Measurements from ENCODE around the gene AFAP1L2.
"Not testable (repeated sequence)": the region's sequence is repeated elsewhere in the genome, so short reads cannot be mapped to it uniquely, and the experiment has no call there.

The AFAP1L2 gene

DNA sequence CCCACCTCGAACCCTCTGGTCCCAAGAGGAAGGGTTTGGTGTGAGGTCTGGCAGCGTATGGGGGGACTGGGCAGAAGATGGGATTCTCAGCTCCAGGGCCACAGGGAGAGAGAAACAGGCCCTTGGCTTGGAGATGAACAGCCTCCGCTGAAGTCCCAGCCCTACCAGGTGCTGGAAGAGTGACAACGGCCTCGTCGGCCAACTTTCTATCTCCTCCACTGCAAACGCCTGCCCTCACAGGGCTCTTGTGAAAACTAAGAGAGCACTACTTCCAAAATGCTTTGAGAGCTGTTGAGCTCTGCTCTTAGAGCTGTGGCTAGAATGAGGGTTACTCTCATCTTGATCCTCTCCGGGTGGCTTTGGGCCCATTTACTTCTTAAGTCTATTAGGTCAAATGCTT, 63.5 kb downstream of the AFAP1L2 start:
- no peak overlapping the region for H3K4me3 ChIP-seq (ENCODE audit: low read depth, low read length)
- TF ChIP-seq, protein P1, sequence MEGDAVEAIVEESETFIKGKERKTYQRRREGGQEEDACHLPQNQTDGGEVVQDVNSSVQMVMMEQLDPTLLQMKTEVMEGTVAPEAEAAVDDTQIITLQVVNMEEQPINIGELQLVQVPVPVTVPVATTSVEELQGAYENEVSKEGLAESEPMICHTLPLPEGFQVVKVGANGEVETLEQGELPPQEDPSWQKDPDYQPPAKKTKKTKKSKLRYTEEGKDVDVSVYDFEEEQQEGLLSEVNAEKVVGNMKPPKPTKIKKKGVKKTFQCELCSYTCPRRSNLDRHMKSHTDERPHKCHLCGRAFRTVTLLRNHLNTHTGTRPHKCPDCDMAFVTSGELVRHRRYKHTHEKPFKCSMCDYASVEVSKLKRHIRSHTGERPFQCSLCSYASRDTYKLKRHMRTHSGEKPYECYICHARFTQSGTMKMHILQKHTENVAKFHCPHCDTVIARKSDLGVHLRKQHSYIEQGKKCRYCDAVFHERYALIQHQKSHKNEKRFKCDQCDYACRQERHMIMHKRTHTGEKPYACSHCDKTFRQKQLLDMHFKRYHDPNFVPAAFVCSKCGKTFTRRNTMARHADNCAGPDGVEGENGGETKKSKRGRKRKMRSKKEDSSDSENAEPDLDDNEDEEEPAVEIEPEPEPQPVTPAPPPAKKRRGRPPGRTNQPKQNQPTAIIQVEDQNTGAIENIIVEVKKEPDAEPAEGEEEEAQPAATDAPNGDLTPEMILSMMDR (IDR thresholded peaks at IDR 0.05; ENCODE audit: insufficient read depth, low read depth, low read length, missing control alignments), result no peak
- DNase-seq (ENCODE audit: low read depth), result no peak

DNA sequence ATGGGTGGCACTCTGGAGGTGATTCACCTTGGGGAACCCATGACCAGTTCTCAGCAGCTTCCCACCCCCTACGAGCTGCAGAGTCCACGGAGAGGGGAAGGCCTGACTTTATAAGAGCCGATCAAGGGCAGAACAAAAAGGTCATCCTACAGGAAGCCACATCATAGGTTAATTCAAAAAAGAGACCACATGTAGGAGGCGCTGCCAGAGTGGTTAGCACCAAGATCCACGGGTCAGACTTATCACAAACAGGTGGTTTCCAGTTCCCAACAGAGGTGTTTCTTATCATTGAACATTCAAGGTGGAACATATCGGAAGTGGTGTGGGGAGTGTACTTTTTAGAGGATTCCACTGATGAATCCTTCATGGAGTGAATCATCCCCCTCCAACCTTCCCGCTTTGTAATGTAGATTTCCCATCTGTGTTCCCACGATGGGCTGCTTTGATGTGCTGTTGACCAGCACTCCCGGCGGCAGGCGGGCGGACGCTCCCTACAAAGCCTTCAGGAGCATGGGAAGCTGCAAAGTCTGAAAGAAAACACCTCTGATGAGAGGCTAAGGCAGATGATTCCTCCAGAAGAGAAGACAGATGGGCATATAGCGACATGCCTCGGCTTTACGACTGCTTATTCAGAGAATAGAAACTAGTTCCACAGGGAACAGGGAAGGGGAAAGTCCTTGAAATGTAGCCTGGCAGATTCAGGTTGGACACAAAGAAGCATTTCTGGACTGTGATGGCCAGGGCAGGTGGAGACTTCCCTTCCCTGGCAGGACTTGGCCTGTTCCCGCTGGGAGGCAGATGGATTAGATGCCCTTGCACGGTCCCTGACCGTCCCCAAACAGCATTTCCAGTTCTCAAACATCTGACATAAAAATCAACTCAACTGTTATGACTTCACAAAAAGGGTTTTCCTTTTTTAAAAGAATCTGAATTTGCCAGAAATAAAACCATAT, 66.5 kb downstream of the AFAP1L2 start:
- TF ChIP-seq, protein P1 (IDR thresholded peaks at IDR 0.05; ENCODE audit: insufficient read depth, low read depth, low read length, missing control alignments), result no peak
- no peak overlapping the region for H3K4me3 ChIP-seq (ENCODE audit: low read depth, low read length)
- peak; percentile 47 for DNase-seq (ENCODE audit: low read depth)

DNA sequence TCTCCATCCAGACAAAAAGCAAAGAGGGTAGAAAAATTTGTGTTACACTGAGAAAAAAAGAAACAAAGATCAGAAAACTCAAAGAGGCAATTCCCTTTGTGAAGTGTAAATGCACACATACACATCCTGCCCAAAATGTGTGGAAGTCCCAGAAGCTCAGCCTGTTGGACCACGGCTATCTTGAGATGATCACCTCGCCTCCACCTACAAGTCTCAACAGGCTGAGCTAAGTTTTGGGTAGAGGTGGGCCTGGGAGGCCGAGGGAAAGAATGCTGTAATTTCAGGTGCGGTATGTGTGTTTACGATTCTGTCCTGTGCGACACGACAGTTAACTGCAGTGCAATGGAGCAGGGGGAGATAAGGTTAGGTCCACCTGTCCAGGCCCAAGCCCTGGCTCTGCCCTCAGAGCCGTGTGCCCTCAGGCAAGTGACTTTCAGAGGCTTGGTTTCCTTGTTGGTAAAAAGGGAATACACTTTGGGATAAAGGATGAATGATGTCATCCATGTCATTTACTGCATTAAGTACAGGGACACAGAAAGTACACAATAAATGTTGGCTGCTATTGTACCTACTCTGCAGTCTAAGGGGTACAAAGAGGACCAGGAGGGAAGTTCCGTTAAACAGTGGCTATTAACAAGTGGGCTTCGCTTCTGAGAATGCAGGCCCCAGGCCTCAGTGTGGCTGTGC, 67.3 kb downstream of the AFAP1L2 start:
- DNase-seq (ENCODE audit: low read depth), result no peak
- TF ChIP-seq, protein P1 (IDR thresholded peaks at IDR 0.05; ENCODE audit: insufficient read depth, low read depth, low read length, missing control alignments), result no peak

DNA sequence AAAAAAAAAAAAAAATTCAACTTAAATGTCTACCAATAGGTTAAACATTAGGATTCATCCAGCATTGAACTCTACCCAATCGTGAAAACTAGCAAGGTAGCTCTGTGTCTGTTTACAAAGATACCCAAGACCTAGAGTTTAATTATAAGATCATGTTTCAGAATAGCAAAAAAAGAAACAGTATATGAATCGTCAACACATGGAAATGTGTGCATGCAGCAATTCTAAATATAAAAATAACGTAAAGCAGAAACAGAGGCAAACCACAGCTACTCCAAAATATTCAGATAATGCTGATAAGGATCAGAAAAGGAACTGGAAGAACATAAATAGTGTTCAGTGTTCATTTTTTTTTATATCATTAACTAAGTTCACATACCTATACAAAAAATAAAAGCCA, 68.7 kb downstream of the AFAP1L2 start:
- no peak for DNase-seq (ENCODE audit: low read depth)
- TF ChIP-seq, protein P1 (IDR thresholded peaks at IDR 0.05; ENCODE audit: insufficient read depth, low read depth, low read length, missing control alignments), result no peak
- H3K4me3 ChIP-seq (ENCODE audit: low read depth, low read length), result no peak overlapping the region

More for the DNA sequence above, 67.3 kb downstream of the AFAP1L2 start:
- H3K4me3 ChIP-seq (ENCODE audit: low read depth, low read length), result no peak overlapping the region

DNA sequence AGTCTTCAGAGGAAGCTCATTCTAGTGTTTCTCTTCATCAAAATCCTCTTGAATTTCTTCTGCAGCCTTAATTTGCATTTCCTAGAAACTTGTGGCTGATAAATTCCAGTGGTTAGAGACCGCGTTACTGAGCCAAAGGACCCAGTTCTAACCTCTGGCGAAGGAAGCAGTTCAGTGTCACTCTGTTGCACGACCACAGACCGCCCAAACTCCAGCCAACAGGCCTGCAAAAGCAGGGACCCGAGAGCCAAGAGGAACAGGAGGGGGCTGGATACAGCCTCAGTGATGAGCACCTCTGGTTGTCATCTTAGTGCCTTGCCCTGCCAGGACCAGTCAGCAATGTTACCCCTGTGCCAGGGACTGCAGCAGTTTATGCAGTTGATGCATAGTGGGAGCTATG, 70.0 kb downstream of the AFAP1L2 start:
- no peak for DNase-seq (ENCODE audit: low read depth)
- TF ChIP-seq, protein P1 (IDR thresholded peaks at IDR 0.05; ENCODE audit: insufficient read depth, low read depth, low read length, missing control alignments), result no peak
- no peak overlapping the region for H3K4me3 ChIP-seq (ENCODE audit: low read depth, low read length)

DNA sequence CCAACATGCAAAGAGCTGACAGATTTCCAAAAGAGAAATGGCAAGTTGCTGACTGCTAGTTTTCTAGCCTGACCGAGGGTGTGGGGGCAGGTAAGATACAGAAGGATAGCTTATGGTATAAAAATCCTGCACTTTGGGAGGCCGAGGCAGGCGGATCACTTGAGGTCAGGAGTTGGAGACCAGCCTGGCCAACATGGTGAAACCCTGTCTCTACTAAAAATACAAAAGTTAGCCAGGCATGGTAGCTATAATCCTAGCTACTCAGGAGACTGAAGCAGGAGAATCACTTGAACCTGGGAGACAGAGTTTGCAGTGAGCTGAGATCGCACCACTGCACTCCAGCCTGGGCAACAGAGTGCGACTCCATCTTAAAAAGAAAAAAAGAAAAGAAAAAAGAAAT, 70.9 kb downstream of the AFAP1L2 start:
- DNase-seq (ENCODE audit: low read depth); H3K4me3 ChIP-seq (ENCODE audit: low read depth, low read length): not testable (repeated sequence)

Measured in GM12865 (cell line).